ENCODE measurements around the gene GTF3C1. TPM values are rescaled to one million over a fixed set of nuclear protein-coding genes. Genes with fewer than 3 reads are reported as not detected.

The GTF3C1 gene
- total RNA-seq, 2 donors from 2014 or later, result 38.7 to 161 TPM

DNA sequence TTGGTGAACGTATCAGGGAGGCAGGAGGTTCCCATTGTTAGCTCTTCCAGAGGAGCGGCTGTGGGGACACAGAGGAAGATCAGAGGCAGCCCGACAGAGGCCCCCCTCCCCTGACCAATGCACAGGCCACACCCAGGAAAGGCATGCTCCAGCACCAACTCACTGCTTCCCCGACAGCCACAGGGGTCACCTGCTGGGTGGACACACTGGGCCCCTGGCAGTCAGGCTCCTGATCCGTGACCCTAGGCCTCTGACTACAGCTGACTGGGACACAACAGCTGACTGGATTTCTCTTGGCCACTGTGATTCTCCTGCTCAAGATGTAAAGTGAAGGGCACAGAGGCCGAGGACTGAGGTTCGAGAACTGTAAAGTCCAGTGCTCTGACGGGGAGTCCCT, 84.2 kb downstream of the GTF3C1 start:
- DNase-seq, result no peak
- 76 to 100% methylated on average over 3 to 8 of the region's 8 CpGs for WGBS, 2 donors
- ATAC-seq, result no peak
- Histone ChIP-seq H3K4me1 (no peaks in the 10 kb centered on the region), H3K36me3 (replicated peaks in 1 of 2; ENCODE audit: insufficient read depth in 1 of 2, low read depth in 2 of 2) (peaks cover 42 to 75% of the 10 kb centered on the region in 2 donors), H3K27ac (no peak overlapping the region), H3K4me3 (no peak overlapping the region), H3K27me3 (no peaks in the 10 kb centered on the region), H3K9me3 (no peaks in the 10 kb centered on the region)
- no peak for TF ChIP-seq CTCF (IDR thresholded peaks at IDR 0.05)
- TF ChIP-seq POLR2A (IDR thresholded peaks at IDR 0.05), result no peak
- intact Hi-C loops (cut with DNase I), result no loop called here

DNA sequence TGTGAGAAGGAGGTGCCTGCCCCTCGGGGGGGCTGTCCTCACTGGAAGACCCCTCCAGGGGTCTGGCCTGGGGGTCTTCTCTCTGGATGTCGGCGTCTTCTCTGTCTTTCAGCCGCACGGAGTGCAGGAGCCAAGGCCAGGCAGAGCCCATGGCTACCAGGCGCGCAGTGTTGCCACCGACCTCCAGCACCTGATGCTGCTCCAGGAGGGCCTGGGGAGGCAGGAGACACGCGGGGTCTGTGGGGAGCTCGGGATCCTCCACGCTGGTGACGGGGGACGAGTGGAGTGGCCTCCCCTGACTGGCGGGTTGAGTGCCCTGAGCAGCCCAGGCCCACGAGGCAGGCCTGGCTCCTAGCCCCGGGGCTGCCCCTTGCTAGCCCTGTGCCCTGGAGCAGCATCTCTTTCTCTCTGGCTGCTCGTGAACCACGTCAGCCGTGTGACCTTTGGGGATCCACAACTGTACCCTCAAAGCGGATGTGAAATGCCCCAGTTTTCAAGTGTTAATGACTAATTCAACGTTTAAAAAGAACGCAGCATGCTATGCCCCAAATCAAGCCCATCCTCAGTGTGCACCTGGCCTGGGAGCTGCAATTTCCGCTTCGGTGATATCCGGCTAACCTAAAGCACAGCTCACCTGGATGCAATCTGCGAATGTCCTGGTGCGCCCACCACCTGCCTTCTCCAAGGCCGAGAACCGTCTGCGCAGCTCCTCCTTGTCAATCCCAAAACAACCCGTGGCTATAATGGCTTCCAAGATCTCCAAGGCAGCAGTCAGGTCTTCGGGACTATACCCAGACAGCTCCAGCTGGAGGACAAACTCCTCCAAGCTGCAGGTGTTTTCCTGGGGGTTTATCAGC, 84.9 kb downstream of the GTF3C1 start:
- DNase-seq (no peak), ATAC-seq (no peak)
- no peak overlapping the region for H3K4me3 ChIP-seq
- WGBS, 2 donors, result 85 to 87% methylated on average over 12 to 32 of the region's 33 CpGs
- TF ChIP-seq CTCF (IDR thresholded peaks at IDR 0.05), result no peak
- TF ChIP-seq POLR2A (IDR thresholded peaks at IDR 0.05), result no peak
- intact Hi-C loops (cut with DNase I), result no loop called here
- H3K4me1 ChIP-seq, result no peaks in the 10 kb centered on the region
- H3K9me3 ChIP-seq, result no peaks in the 10 kb centered on the region
- no peaks in the 10 kb centered on the region for H3K27me3 ChIP-seq
- peaks cover 41 to 74% of the 10 kb centered on the region in 2 donors for H3K36me3 ChIP-seq (replicated peaks in 1 of 2; ENCODE audit: insufficient read depth in 1 of 2, low read depth in 2 of 2)
- no peak overlapping the region for H3K27ac ChIP-seq

DNA sequence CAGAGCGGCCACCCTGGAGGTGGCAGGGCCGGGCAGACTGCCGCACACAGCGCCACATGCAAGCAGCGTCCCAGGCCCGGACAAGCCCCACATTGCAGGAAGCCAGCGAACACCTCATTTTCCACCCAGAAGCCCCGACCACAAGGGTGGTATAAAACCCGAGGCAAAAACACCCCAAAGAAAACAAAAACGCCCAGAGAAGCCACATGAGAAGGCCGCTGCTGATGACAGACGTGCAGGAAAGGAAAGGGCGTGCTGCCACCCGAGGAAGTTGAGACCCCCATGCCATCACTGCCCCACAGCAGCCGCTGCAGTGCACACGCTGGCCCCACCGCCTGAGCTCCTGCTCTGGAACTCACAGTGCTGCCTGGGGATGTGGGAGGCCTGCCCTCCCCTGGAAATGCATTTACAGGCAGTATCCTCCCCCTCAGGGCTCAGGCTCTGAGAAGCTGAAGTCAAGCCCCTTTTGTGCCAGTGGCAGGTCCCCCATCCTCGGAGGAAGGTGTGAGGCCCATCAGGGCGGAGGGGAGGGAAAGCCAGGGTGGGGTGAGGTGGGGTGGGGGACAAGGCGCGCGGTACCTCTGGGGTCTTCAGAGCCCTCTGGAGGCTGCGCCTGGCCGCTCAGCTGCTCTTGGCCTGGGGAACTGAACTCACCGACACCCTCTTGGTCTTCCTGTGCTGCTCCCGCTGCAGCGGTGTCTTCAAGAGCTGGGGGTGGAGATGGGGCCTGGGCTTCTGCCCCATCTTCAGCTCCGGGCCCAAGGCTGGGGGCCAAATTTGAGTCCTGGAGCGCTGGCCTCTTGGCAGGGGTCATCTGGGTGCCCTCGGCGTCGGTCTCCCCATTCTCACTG, 85.7 kb downstream of the GTF3C1 start:
- TF ChIP-seq POLR2A (IDR thresholded peaks at IDR 0.05) (no peak), CTCF (IDR thresholded peaks at IDR 0.05) (no peak)
- intact Hi-C loops (cut with DNase I), result no loop called here
- no peak for ATAC-seq
- 90 to 92% methylated on average over 16 to 31 of the region's 32 CpGs for WGBS, 2 donors
- Histone ChIP-seq H3K4me3 (no peak overlapping the region), H3K27me3 (no peaks in the 10 kb centered on the region), H3K4me1 (no peaks in the 10 kb centered on the region), H3K36me3 (replicated peaks in 1 of 2; ENCODE audit: insufficient read depth in 1 of 2, low read depth in 2 of 2) (peaks cover 34 to 65% of the 10 kb centered on the region in 2 donors), H3K27ac (no peak overlapping the region), H3K9me3 (no peaks in the 10 kb centered on the region)
- DNase-seq, result no peak

- Histone ChIP-seq H3K4me3 (no peak overlapping the region), H3K9me3 (no peaks in the 10 kb centered on the region), H3K27me3 (no peaks in the 10 kb centered on the region), H3K27ac (no peak overlapping the region), H3K36me3 (replicated peaks in 1 of 2; ENCODE audit: insufficient read depth in 1 of 2, low read depth in 2 of 2) (peaks cover 33 to 56% of the 10 kb centered on the region in 2 donors), H3K4me1 (no peaks in the 10 kb centered on the region)
- WGBS, 2 donors, result 87 to 92% methylated on average over 13 to 24 of the region's 24 CpGs
- no peak for TF ChIP-seq POLR2A (IDR thresholded peaks at IDR 0.05)
- TF ChIP-seq CTCF (IDR thresholded peaks at IDR 0.05), result no peak
- intact Hi-C loops (cut with DNase I), result no loop called here
- ATAC-seq, result no peak
- no peak for DNase-seq
These were observed 86.6 kb downstream of the GTF3C1 start for GRCh38 chr16:27462846-27463682.
